GM23338 (cell line): ENCODE data around the gene KCNK3.

Source experiments
- CREB1 ChIP-seq: fragments of 250-450 bp; sonication (Bioruptor Pico); IDR thresholded peaks from 2 replicates; pipeline ENCODE4 v1.5.0; 2020; ENCODE audit warnings: low read depth, mild to moderate bottlenecking, moderate library complexity
- EZH2phosphoT487 ChIP-seq: fragments of 200-600 bp; sonication (generic); IDR thresholded peaks from one replicate; pipeline ENCODE4 v1.8.1; 2018; ENCODE audit warnings: antibody characterized with exemption; ENCODE audit not compliant: unreplicated experiment
- JUNB ChIP-seq: IDR thresholded peaks from one replicate; pipeline ENCODE4 v1.6.1; 2016; ENCODE audit warnings: antibody characterized with exemption; ENCODE audit not compliant: unreplicated experiment
- POLR2AphosphoS5 ChIP-seq: IDR thresholded peaks from 2 replicates; pipeline ENCODE4 v1.6.1; 2016; ENCODE audit warnings: antibody characterized with exemption, low read depth
- REST ChIP-seq: IDR thresholded peaks from one replicate; pipeline ENCODE4 v1.6.1; 2018; ENCODE audit warnings: antibody characterized with exemption; ENCODE audit not compliant: unreplicated experiment
- STAT1 ChIP-seq: IDR thresholded peaks from one replicate; pipeline ENCODE4 v1.6.1; 2016; ENCODE audit warnings: antibody characterized with exemption; ENCODE audit not compliant: unreplicated experiment
- TF ChIP-seq, protein P1 (sequence below), 2 experiments: fragments of 200-600 bp in 1 of 2; sonication (generic) in 1 of 2; conservative IDR thresholded peaks; 2 replicates each; pipeline versions ENCODE4 v1.5.1 to v1.6.1; 2016 to 2017; ENCODE audit warnings: antibody characterized with exemption in 2 of 2, low read depth in 2 of 2, mild to moderate bottlenecking in 2 of 2, moderate library complexity in 1 of 2
- TF ChIP-seq, protein P2 (sequence below): IDR thresholded peaks from 2 replicates; pipeline ENCODE4 v1.6.1; 2016; ENCODE audit warnings: antibody characterized with exemption

DNA sequence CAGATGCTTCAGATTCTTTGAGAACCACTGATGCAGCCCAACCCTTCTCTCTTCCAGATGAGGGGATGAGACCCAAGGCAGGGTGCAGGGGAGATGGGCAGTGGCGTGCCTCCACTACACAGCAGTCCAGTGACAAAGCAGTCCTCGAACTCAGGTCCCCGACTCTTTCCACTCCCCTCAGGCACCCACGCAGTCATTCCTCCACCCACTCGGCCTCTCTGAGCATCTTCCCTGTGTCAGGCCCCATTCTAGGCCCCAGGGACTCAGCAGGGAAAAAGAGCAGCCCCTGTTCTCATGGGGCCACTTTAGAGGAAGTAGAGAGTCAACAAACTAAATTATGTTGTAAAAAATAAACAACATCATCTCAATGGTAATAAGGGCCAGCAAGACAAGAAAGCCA is 15.2 kb downstream of the KCNK3 start:
- TF ChIP-seq, protein P1, sequence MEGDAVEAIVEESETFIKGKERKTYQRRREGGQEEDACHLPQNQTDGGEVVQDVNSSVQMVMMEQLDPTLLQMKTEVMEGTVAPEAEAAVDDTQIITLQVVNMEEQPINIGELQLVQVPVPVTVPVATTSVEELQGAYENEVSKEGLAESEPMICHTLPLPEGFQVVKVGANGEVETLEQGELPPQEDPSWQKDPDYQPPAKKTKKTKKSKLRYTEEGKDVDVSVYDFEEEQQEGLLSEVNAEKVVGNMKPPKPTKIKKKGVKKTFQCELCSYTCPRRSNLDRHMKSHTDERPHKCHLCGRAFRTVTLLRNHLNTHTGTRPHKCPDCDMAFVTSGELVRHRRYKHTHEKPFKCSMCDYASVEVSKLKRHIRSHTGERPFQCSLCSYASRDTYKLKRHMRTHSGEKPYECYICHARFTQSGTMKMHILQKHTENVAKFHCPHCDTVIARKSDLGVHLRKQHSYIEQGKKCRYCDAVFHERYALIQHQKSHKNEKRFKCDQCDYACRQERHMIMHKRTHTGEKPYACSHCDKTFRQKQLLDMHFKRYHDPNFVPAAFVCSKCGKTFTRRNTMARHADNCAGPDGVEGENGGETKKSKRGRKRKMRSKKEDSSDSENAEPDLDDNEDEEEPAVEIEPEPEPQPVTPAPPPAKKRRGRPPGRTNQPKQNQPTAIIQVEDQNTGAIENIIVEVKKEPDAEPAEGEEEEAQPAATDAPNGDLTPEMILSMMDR (conservative IDR thresholded peaks at IDR 0.05; ENCODE audit: low read depth in 2 of 2) = no peak
- TF ChIP-seq JUNB (no peak), POLR2AphosphoS5 (no peak), EZH2phosphoT487 (no peak), REST (no peak), STAT1 (no peak), CREB1 (no peak)
- TF ChIP-seq, protein P2, sequence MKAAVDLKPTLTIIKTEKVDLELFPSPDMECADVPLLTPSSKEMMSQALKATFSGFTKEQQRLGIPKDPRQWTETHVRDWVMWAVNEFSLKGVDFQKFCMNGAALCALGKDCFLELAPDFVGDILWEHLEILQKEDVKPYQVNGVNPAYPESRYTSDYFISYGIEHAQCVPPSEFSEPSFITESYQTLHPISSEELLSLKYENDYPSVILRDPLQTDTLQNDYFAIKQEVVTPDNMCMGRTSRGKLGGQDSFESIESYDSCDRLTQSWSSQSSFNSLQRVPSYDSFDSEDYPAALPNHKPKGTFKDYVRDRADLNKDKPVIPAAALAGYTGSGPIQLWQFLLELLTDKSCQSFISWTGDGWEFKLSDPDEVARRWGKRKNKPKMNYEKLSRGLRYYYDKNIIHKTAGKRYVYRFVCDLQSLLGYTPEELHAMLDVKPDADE = no peak
